Measurements from ENCODE around the gene ABLIM1. TPM values are rescaled to one million over a fixed set of nuclear protein-coding genes. Genes with fewer than 3 reads are reported as not detected.

Gene ABLIM1
- total RNA-seq, 1 donor from 2014 or later: 39.8 TPM

- Histone ChIP-seq H3K27me3 (peaks cover 67% of the 10 kb centered on the region), H3K9ac (no peak within 1 kb of the TSS), H4K20me1 (ENCODE audit: low read depth) (no peaks in the 10 kb centered on the region), H3K79me2 (ENCODE audit: low read depth) (no peaks in the 10 kb centered on the region), H3K9me3 (ENCODE audit: low read depth) (no peaks in the 10 kb centered on the region), H3K4me1 (peaks cover 25% of the 10 kb centered on the region), H3K27ac (no peak within 1 kb of the TSS), H3K36me3 (no peaks in the 10 kb centered on the region), H3F3A (ENCODE audit: low read depth) (peaks cover 16% of the 10 kb centered on the region), H3K4me3 (peak within 1 kb of the TSS; percentile 61), H2AFZ (replicated peaks) (peak within 1 kb of the TSS; percentile 80), H3K4me2 (peak within 1 kb of the TSS; percentile 81)
- peaks cover 58% of the 10 kb centered on the region for H3K4me1 Mint-ChIP-seq
- H3K4me3 Mint-ChIP-seq: peak within 1 kb of the TSS; percentile 94
- H3K27ac Mint-ChIP-seq: peak within 1 kb of the TSS; percentile 34
- peaks cover 36% of the 10 kb centered on the region for H3K27me3 Mint-ChIP-seq (ENCODE audit: insufficient read depth, low read depth)
- H3K36me3 Mint-ChIP-seq: no peaks in the 10 kb centered on the region
- no peaks in the 10 kb centered on the region for H3K9me3 Mint-ChIP-seq
- TF ChIP-seq, protein P1, sequence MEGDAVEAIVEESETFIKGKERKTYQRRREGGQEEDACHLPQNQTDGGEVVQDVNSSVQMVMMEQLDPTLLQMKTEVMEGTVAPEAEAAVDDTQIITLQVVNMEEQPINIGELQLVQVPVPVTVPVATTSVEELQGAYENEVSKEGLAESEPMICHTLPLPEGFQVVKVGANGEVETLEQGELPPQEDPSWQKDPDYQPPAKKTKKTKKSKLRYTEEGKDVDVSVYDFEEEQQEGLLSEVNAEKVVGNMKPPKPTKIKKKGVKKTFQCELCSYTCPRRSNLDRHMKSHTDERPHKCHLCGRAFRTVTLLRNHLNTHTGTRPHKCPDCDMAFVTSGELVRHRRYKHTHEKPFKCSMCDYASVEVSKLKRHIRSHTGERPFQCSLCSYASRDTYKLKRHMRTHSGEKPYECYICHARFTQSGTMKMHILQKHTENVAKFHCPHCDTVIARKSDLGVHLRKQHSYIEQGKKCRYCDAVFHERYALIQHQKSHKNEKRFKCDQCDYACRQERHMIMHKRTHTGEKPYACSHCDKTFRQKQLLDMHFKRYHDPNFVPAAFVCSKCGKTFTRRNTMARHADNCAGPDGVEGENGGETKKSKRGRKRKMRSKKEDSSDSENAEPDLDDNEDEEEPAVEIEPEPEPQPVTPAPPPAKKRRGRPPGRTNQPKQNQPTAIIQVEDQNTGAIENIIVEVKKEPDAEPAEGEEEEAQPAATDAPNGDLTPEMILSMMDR (IDR thresholded peaks at IDR 0.05): no peak
- TF ChIP-seq EZH2 (IDR thresholded peaks at IDR 0.05) (peak; percentile 91), EZH2phosphoT487 (IDR thresholded peaks at IDR 0.05) (peak; percentile 56)
- peak; percentile 63 for DNase-seq (ENCODE audit: low spot score)
Observed at GRCh38 chr10:114404171-114405010, 253.7 kb downstream of the ABLIM1 start, which contains the start of gene AFAP1L2. Gene AFAP1L2, minus strand, starts transcription at chr10:114404502. Its CDS starts 47 bp downstream, at chr10:114404455.

DNA sequence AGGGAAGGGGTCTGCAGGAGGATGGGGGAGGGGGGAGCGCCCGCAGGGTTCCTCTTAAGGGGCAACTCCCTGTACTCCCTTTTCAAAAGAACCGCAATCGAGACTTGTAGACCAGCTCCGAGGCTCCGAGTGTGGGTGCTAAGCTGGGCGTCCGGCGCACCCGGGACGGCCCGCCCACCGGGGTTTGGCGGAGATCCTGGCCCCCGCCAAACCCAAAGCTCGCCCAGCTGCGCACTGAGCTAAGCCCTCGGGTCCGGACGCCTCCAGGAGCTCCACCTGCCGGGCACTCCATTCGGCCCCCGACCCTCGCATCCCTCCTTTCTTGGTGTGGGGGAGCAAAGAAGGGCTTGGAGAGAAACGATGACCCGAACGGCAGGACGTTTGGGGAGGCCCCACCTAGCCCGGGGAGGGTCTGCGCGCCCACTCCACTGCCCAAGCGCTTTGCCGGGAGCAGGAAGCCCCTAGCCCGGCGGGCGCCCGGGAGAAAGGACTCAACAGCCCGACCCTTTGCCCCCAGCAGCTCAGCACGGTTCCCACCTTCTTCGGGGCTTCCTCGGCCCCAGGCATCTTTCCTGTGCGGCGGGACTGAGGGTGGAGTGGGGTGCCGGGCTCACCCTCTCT, 254.4 kb downstream of the ABLIM1 start:
- peaks cover 18% of the 10 kb centered on the region for H3K4me1 ChIP-seq
- Mint-ChIP-seq H3K27me3 (ENCODE audit: insufficient read depth, low read depth) (peaks cover 35% of the 10 kb centered on the region), H3K4me3 (peak overlapping the region; percentile 94), H3K4me1 (peaks cover 57% of the 10 kb centered on the region), H3K27ac (no peak overlapping the region), H3K36me3 (no peaks in the 10 kb centered on the region), H3K9me3 (no peaks in the 10 kb centered on the region)
- H3K79me2 ChIP-seq (ENCODE audit: low read depth): no peaks in the 10 kb centered on the region
- peak overlapping the region; percentile 80 for H2AFZ ChIP-seq (replicated peaks)
- H3F3A ChIP-seq (ENCODE audit: low read depth): peaks cover 16% of the 10 kb centered on the region
- H3K9me3 ChIP-seq (ENCODE audit: low read depth): no peaks in the 10 kb centered on the region
- no peak overlapping the region for H3K9ac ChIP-seq
- peak overlapping the region; percentile 81 for H3K4me2 ChIP-seq
- H3K27ac ChIP-seq: no peak overlapping the region
- H4K20me1 ChIP-seq (ENCODE audit: low read depth): no peaks in the 10 kb centered on the region
- H3K4me3 ChIP-seq: peak overlapping the region; percentile 61
- peaks cover 67% of the 10 kb centered on the region for H3K27me3 ChIP-seq
- TF ChIP-seq EZH2 (IDR thresholded peaks at IDR 0.05) (no peak), EZH2phosphoT487 (IDR thresholded peaks at IDR 0.05) (peak; percentile 2)
- TF ChIP-seq, protein P1 (IDR thresholded peaks at IDR 0.05): peak; percentile 51
- peak; percentile 75 for DNase-seq (ENCODE audit: low spot score)
- H3K36me3 ChIP-seq: no peaks in the 10 kb centered on the region

DNA sequence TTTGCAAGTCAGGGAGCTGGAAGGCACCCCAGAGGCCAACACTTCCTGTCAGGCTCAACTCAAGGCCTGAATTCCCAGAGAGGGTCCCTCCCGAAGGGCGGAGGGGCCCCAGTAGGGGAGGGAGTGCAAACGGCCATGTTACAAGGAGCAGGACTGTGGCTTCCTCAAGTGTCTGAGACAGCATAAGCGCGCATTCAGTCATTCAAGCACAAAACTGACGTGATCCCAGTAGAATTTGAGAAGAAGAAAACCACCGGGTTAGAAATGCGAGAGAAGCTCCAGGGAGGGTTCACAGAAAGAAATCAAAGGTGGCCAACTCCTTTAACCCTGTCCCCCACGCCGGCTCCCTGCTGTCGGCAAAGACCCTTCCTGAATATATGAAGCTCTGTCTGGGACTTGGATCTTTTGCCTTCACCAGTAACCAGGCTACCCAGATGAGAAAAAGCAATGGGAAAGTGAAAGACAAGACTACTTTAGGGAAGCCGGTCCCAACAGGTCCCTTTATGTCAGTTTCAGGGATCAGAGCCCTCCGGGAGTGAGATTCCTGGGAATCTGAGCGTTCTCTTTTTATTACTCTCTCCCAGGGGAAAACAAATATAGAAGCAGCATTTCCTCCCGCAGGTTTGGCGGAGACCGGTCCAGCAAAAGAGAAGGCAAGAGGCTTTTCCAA, 255.1 kb downstream of the ABLIM1 start:
- Histone ChIP-seq H3K27ac (no peak overlapping the region), H2AFZ (replicated peaks) (peak overlapping the region; percentile 80)
- peak; percentile 27 for DNase-seq (ENCODE audit: low spot score)

More for the DNA sequence above, 255.1 kb downstream of the ABLIM1 start:
- Histone ChIP-seq H4K20me1 (ENCODE audit: low read depth) (no peaks in the 10 kb centered on the region), H3K4me1 (peaks cover 15% of the 10 kb centered on the region), H3F3A (ENCODE audit: low read depth) (peaks cover 16% of the 10 kb centered on the region), H3K4me3 (peak overlapping the region; percentile 61), H3K27me3 (peaks cover 67% of the 10 kb centered on the region), H3K79me2 (ENCODE audit: low read depth) (no peaks in the 10 kb centered on the region), H3K36me3 (no peaks in the 10 kb centered on the region), H3K9me3 (ENCODE audit: low read depth) (no peaks in the 10 kb centered on the region), H3K9ac (no peak overlapping the region), H3K4me2 (peak overlapping the region; percentile 81)
- Mint-ChIP-seq H3K27me3 (ENCODE audit: insufficient read depth, low read depth) (peaks cover 36% of the 10 kb centered on the region), H3K27ac (peak overlapping the region; percentile 40), H3K36me3 (no peaks in the 10 kb centered on the region), H3K4me1 (peaks cover 55% of the 10 kb centered on the region), H3K9me3 (no peaks in the 10 kb centered on the region), H3K4me3 (peak overlapping the region; percentile 94)
- no peak for TF ChIP-seq EZH2phosphoT487 (IDR thresholded peaks at IDR 0.05)
- no peak for TF ChIP-seq EZH2 (IDR thresholded peaks at IDR 0.05)
- TF ChIP-seq, protein P1 (IDR thresholded peaks at IDR 0.05): no peak

Data from neural progenitor cell (in vitro differentiated cells).